Activated T-cell treated with anti-CD3 and anti-CD28 coated beads, Interleukin-2, amount 50 U/mL, for 1 hour (primary cell): ENCODE data around the gene RNH1.
A peak's percentile ranks its signal among the peaks of the same experiment; 100 is the strongest.

Source experiments
- DNase-seq: peaks from one replicate; pipeline ENCODE4 v3.0.0-alpha.2; 2020

The RNH1 gene

DNA sequence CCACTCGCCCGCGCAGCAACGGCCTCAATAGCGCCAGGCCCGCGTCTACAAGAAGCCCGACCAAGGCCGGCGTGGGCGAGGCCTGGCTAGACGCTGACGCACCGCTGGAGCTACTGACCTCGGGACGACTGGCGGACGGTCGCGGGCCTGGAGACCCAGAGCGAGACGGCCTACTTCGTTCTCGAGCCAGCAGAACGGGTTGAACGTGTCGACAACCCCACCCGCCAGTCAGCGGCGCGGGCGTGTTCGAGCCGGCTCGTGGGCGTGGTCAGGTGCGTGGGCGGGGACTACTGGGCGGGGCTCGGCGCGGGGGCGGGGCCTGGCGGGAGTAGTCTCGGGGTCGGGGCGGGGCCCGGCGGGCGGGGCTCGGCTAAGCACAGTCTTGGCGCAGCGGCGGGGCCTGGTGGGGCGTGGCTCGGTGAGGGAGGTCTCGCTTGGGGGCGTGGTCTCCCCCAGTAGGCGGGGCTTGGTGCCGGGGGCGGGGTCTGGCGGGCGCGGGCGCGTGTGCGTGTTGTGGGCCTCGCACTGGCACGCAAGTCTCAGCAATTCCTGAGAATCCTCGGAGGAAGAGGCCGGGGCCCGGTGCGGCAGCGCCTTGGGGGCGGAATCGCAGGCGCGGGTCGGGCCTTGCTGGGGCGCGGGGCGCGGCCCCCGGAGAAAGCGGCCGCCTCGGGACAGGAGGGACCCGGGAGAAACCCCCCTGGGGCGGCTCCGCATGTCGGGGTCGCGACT is at the start of gene RNH1:
RNH1 (minus strand) TSS at position 248 of the 732 bp plus-strand sequence. CDS start 5,080 bp downstream, outside the sequence.
- DNase-seq, result peak; percentile 99

DNA sequence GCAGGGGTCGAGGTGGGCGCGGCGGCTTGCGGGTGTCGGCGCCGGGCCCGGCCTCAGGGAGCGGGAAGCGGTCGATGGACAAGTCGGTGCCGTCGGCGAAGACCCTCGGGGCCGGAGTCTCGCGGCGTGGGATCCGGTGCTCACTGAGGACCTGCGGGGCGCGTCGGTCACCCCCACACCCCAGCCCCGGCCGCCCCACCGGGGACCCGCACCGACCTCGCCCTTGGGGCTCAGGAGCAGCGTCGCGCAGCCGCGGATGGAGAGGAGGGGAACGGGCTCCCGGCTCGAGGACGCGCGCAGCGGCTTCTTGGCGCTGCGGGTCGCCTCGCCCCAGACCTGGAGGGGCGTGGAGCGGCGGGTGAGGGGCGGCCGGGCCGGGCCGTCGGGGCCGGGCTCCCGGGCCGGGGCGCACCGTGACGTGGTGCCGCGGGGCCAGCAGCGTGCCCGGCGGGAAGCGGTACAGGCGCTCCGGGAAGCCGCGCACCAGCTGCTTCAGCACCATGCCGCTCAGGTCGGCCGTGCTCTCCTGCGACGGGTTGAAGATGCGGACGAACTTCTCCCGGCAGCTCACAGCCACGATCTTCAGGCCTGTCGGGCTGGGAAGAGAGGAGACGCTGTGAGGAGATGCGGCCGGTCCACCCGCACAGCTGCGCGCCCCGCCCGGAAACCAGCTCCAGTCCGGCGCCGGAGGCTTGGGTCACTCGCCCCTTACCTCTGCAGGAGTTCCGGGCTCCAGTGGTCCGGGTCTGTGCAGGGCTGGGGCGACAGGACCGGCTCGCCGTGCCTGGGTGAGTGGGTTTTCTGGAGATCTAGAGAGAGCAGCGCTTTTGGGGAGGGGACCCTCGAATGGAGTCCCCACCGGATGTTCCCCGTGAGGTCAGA is 49.0 kb upstream of the RNH1 start:
- peak; percentile 56 for DNase-seq

DNA sequence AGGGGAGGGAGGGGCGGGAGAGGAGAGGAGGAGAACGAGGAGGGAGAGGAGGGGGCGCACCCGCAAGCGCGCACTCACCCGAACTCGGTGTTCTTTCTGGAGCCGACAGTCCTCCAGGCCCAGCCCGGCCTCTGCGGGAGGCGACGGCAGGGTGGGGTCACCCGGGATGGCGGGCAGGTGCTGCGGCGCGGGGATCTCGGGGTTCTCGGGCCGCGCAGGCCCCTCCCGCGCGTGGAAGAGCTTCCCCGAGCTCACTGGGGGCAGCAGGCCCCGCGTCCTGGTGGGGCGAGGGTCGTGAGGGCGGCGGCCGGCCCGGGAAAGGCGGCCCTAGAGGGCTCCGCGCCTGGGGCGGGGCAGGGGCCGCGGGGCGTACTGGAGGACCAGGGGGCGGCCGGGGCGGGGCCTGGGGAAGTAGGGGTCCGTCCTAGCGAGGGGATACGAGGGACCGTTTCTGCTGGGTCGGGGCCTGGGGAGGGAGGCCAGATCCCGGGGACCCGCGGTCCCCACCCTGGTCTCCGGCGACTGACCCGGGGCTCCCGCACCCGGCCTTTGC is 48.3 kb upstream of the RNH1 start:
- no peak for DNase-seq

DNA sequence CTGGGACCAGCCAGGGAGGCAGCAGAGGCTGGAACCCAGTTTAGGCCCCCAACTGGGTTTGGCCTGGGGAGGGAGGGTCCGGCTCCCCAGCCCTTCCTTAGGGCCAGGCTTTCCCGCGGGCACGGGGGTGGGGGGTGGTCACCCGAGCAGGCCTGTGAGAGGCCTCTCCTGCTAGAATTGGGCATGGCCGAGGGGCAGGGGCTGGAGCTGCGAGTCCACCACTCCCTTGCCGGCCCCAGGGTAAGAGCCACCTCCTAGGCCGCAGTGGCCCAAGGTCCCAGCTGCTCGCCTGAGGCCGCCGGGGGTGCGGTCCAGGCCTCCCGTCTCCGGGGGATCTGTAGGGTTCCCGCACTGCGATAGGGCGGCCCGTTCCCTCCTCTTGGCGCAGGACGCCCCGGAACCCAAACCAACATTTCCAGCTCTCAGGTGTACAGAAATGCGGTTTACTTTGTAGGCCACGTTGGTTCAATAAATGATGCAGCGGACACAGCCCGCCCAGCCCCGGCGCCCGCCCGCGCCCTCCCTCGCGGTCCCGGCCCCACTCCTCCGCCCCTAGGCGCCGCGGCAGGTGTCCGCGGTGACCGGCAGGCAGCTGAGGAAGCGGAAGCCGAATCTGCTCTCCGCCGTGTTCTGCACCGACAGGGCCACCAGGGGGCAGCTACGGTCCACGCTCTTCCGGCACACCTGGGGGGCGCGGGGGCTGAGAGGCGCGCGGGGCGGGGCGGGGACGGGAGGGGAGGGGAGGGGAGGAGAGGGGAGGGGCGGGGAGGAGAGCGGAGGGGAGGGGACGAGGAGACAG is 47.6 kb upstream of the RNH1 start:
- peak; percentile 80 for DNase-seq

DNA sequence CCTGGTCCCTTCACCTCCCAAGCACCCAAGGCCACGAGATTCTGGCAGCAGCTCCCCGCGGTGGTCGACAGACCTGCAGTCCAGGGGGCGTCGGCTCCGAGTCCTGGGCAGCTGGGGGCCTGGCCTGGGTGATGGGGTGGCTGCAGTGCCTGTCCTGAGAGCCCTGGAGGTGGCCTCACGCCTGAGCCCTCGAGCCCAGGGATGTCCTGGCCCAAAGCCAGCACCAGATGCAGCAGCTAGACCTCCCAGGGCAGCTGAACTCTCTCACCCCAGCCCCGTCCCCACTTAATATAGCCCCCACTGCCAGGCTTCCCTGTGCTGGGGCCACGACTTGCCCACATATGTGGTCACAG is 46.9 kb upstream of the RNH1 start:
- no peak for DNase-seq

DNA sequence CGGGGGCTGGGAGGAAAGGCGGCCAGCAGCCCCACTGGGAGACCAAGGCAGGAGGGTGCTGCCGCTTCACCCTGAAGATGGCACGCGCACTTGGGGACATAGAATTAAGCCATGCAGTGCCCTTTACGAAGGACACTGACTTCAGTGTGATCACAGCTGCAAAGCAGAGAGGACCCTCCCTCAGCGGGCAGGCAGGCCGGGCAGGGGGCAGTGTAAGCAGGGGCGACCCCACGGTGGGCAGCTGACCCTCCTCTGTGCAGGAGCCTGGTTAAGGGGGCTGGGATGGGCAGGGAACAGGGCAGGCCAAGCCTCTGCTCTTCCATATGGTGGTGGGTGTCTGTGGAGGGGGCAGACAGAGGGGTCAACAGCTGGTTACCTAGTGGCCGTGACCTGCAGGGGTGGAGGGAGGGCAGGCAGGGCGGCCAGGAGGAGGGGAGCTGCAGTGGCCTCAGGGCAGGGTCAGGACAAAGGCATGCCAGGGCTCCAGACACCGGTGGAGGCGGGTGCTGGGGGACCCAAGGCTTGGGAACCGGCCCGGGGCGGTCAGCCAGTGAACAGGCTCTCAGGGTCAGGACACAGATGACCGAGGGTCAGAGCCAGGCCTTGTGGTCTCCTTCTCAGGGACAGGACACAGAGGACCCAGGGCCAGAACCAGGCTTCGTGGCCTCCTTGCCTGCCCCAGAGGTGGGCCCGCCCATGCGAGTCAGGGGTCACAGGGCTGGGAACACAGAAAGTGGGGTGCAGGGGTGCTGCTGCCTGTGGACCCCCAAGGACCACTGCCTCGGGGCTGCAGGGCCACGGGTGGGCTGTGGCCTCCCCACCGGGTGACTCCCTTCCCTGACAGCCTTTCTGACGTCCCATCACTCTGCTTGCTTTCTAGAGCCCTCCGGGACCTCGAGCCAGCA is 46.3 kb upstream of the RNH1 start:
- no peak for DNase-seq

DNA sequence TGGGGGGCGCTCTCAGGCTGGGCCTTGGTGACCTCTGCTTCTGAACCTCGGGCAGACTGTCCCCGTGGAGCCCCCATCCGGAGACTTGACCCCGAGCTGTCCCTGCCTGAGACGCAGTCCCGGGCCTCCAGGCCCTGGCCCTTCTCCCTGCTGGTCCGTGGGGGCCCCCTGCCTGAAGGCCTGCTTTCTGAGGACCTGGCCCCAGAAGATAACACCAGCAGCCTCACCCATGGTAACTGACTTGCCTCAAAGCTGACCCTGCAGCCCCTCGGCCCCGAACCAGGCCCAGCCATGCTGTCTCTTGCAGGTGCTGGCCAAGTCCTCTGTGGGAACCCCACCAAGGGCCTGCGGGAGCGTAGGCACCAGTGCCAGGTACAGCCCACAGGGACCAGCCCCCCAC is 44.6 kb upstream of the RNH1 start:
- DNase-seq, result no peak

DNA sequence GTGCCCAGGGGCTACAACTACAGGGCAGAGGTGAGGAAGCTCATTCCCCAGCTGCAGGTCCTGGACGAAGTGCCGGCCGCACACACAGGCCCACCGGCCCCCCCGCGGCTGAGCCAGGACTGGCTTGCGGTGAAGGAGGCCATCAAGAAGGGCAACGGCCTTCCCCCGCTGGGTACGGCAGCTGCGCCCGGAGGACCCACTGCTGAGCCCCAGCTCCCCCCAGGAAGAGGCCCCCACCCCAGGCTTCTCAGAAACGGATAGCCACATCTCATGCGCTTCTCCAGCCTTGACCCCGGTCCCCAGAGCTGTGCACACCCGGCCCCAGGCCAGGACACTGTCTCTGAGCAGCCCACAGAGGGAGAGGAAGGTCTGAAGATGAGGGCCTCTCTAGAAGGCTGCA is 44.1 kb upstream of the RNH1 start:
- DNase-seq, result no peak

DNA sequence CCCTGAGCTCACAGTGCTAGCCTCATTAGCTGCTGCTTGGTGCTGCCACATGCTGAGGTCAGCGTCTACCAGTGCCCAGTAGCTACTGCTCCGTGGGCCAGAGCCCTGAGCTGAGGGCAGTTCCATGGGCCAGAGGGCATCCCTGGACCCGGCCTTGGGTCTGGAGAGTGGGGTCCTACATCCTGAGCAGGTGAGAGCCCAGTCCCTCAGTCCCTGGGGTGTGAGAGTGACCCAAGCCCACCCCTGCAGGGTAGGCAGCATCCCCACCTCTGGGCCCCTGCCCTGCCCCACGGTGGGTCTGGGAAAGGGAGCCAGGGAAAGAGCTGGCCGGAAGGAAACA is 43.7 kb upstream of the RNH1 start:
- no peak for DNase-seq

DNA sequence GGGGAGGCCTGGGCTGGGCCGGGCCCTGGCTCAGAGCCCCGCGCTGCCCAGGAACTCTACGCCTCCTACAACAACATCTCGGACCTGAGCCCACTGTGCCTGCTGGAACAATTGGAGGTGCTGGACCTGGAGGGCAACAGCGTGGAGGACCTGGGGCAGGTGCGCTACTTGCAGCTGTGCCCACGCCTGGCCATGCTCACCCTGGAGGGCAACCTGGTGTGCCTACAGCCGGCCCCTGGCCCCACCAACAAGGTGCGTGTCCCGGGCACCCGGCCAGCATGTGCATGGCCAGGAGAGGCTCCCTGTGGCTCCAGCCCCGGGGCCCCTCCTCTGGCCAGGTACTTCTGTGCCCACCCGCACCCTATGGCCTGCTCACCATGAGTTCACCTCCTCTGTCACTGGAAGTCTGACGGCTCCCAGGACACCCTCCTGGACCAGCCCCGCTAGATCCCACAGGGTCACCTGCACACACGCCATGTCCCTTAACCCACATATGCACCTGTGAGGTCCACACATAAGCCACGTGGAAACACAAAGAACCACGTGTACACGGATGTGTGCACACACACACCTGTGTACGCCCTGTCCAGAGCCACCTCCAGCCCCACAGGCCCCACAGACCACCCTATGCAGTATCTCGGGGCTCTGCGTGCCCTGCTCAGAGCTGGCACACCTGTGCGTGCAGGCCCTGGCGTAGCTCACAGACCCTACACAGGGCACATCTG is 43.1 kb upstream of the RNH1 start:
- no peak for DNase-seq

DNA sequence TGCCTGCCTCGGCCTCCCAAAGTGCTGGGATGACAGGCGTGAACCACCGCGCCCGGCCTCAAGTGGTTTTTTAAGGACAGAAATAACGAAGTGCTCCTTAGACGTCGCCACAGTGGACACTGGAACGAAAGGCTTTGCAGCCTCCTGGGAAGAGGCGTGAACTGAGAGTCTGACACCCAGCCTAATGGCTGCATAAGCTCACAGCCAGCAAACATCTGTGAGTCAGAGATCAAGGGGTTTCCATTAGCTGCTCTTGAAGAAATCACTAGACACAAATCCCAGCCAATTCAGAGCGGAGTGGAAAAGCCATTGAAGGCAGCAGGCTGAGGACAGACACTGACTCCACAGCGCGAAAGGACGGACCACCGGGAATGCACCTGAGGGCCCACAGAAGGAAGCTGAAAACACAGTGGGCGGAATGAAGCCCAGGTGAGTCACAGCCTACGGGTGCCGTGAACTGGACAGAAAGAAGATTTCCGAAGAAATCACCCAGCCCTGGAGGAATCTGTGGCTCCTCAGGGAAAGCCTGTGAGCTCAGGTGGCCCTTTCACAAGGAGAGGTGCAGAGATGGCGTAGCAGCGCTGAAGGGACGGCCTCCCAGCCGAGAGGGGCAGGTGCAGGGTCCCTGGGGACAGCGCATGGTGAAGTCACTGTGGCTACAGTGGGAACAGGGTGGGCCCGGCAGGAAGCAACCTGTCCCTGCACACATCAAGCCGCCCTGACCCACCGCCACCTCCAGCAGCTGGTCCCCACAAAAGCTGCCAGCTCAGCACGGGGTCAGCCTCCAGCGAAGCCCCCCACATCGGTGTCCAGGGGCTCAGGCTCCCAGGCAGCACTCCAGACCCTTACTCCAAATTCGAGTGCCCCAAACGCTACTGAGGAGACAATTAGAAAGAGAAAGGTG is 41.9 kb upstream of the RNH1 start:
- DNase-seq, result no peak

DNA sequence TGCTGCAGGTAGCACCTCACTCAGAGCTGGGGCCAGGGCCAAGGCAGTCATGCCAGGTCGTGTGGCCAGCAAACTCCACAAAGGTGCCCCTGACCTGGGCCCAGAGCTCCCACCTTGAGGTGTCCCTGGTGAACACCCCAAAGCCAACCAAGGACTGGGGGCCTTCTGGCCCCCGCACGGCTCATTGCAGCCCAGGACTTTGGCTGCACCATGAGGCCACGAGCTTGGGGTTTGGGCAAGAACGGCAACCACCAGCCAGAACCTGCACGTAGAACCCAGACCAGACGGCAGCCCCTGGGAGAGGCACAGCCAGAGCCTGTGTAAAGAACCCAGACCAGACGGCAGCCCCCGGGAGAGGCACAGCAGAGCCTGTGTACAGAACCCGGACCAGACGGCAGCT is 38.1 kb upstream of the RNH1 start:
- no peak for DNase-seq

DNA sequence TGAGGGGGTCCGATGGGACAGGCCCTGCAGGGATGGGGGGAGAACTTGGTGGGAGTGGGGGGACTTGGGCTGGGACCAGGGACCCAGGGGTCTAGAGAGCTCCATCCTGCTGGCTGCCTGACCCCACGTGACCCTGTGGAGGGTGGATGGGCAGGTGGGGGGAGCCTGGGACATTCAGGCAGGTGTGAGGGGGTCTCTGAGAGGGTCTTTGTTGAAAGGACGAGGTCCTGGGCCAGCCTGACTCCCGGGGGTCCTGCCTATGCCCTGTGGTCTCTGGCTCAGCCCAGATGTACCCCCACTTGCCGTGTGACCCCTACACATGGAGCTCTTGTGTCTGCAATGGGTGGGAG is 37.8 kb upstream of the RNH1 start:
- no peak for DNase-seq

DNA sequence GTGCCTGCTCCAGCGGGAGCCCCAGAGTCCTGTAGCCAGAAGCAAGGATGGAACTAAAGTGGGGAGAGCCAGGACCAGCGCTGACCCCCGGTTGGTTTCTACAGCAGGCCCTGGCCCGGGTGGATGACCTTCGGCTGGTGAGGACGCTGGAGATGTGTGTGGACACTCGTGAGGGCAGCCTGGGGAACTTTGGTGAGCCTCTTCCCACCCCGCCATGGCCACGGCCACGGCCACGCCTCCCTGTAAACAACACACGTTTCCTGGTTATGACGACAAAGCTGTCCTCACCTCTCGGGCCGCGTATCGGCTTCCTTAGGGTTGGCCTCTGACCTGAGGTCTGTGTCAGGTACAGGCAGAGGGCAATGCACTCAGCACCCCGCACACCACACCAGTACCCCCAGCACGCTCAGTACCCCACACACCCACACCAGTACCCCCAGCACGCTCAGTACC is 34.4 kb upstream of the RNH1 start:
- no peak for DNase-seq

DNA sequence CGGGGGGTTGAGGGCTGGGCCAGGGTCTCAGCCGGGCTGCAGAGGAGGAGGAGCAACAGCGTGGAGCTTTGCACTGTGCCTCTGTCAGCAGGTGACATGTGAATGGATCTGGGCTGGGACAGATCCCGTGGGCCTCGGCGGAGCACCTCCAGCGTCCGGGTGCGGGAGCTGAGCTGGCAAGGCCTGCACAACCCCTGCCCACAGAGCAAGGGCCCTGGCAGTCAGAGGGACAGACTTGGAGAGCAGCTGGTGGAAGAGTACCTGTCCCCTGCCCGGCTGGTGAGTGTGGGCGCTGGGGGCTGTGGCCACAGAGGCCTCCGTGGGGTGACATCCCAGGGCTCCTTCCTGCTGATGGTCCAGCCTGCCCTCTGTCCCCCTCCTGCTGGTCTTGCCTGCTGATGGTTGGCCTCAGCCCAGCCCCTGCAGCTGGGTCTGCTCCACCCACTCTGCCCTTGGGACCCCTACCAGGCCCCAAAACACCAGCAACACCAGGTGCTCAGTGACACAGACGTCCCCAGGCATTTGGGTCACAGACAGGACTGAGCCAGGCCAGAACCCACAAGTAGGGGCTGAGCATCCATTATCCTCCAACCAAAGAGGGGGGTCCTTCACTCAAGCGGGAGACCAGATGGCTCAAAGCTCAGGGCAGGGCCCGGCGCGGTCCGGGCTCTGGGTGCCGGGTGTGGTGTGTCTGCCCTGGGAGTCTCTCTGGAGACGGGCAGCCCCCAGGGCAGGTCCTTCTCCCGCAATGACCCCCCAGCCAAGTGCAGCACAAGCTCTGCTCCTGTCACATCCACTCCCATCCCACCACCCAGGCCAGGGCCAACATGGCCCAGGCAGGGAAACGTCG is 33.8 kb upstream of the RNH1 start:
- no peak for DNase-seq

DNA sequence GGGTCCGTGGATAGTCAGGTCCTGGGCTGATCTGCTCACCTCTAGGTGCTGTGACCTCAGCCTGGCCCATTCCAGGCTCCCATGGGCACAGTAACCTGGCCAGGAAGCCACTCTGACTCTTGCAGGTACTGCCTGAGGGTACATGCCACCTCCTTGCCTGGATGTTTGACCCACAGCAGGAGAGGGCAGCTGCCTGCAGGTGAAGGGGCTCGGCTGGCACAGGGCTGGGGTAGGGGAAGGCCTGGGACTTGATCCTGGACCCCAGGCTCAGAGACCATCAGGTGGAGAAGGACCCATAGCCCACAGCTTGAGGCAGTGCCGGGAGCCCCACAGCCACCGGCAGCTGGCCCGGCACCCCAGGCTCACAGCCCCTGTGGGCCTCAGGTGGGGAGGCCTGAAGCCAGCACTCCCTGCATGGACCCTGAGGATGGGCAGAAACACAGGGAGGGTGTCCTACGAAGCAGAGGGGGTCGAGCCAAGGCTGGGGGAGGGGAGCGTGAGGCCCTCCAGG is 33.0 kb upstream of the RNH1 start:
- DNase-seq, result no peak

DNA sequence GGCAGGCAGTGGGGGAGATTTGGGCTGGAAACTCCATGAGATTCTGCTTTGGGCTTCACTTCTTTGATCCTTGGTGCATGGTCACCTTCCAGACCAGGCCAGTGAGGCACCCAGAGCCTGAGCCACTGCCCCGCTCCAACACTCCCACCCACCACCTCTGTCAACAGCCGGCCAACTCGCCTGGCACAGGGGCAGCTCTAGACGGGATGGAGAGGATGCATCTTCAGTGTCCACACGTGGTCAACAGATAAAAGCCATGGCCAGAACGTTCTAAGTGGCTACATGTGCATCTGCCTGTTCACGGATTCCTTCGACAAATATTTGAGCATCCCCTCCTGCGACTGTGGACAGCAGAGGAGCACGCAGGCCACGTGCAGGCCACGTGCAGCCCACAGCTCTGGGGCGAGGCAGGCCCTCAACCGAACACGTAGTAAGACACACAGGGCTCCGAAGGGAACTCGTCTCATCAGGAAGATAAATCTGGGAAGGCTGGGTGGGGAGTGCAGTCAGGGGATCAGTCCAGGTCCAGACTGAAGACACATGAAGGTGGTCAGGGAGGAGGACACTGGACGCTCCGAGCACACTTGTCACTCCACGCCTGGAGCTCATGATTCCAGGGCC is 31.5 kb upstream of the RNH1 start:
- no peak for DNase-seq

DNA sequence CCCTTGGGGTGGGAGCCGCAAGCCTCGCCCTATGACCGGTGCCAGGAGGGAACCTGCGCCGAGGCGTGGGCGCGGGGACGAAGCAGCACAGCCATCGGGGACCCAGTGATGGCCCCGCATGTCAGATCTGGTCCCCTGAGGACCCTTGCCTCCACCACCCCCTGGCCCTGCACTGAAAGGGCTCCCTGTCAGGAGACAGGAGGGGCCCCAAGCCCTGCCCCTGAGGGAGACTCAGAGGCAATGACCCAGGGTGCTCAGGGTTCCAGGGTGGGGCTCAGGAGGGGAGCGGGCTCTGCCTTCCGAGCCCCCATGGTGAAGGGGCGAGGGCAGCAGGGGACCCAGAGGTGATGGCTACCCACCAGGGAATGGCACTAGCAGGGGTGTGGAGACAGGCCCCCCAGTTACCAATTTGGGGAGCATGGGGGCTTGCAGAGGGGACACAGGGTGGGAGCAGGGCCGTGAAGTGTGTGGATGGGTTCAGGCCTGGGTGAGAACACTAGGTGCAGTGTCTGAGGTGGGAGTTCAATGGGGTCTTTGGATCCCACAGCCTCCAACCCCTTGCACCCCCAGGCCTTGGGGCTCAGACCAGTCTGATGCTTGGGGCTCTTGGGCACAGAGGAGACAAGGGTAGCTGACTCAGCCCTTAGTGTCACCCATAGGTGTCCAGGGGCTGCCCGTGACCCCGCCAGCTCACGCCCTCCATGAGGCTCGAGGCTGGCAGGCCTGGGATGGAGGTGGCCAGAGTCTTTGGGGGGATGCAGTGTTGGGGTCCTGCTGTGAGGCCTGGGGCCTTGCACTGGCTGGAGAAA is 30.8 kb upstream of the RNH1 start:
- no peak for DNase-seq
